PFSK-1 (cell line): ENCODE results near the gene BBIP1.

Source experiments
- POLR2AphosphoS5 ChIP-seq: IDR thresholded peaks from 2 replicates; pipeline ENCODE4 v1.6.1; 2012; ENCODE audit warnings: low read depth, mild to moderate bottlenecking, control low read depth, low read length, moderate library complexity
- REST ChIP-seq, 2 experiments: IDR thresholded peaks; 2 replicates each; pipeline versions ENCODE4 v1.6.1 to v1.8.0; 2011 to 2012; ENCODE audit warnings: low read depth in 2 of 2, low read length in 2 of 2, control low read depth in 1 of 2, inconsistent platforms in 1 of 2, mild to moderate bottlenecking in 1 of 2, moderate library complexity in 1 of 2; ENCODE audit not compliant: insufficient read depth in 1 of 2
- SIN3A ChIP-seq: IDR thresholded peaks from 2 replicates; pipeline ENCODE4 v1.6.1; 2012; ENCODE audit warnings: mild to moderate bottlenecking, low read length, moderate library complexity, borderline replicate concordance; ENCODE audit not compliant: insufficient read depth
- TAF1 ChIP-seq: IDR thresholded peaks from 2 replicates; pipeline ENCODE4 v1.6.1; 2012; ENCODE audit warnings: low read length, control low read depth, borderline replicate concordance; ENCODE audit not compliant: insufficient read depth

GRCh38 chr10:110931769-110932381, 12.9 kb upstream of the BBIP1 start:
- TF ChIP-seq POLR2AphosphoS5 = no peak
- no peak for TF ChIP-seq REST (IDR thresholded peaks at IDR 0.05; ENCODE audit: insufficient read depth in 1 of 2, low read depth in 2 of 2, low read length in 2 of 2)
- no peak for TF ChIP-seq SIN3A
- no peak for TF ChIP-seq TAF1
